HUES6 (cell line): ENCODE results near the gene TARP.

Experiments used
- H3K27ac ChIP-seq: 2 replicates; pipeline ENCODE4 v1.7.0; 2013; ENCODE audit warnings: low read depth, mild to moderate bottlenecking, low read length, inconsistent platforms
- H3K27me3 ChIP-seq: 2 replicates; pipeline ENCODE4 v1.6.1; 2013; ENCODE audit warnings: low read length; ENCODE audit not compliant: control insufficient read depth, insufficient read depth
- H3K36me3 ChIP-seq: 2 replicates; pipeline ENCODE4 v1.6.1; 2013; ENCODE audit warnings: low read length; ENCODE audit not compliant: control insufficient read depth, insufficient read depth
- H3K4me1 ChIP-seq: 2 replicates; pipeline ENCODE4 v1.6.1; 2013; ENCODE audit warnings: low read length; ENCODE audit not compliant: control insufficient read depth, insufficient read depth
- H3K4me3 ChIP-seq: 2 replicates; pipeline ENCODE4 v1.5.1; 2013; ENCODE audit warnings: low read depth, low read length
- H3K9ac ChIP-seq: one replicate; pipeline ENCODE4 v1.6.1; 2013; ENCODE audit warnings: mild to moderate bottlenecking, low read length
- H3K9me3 ChIP-seq: 2 replicates; pipeline ENCODE4 v1.6.1; 2013; ENCODE audit warnings: low read depth, low read length; ENCODE audit not compliant: control insufficient read depth, insufficient read depth

Gene TARP

DNA sequence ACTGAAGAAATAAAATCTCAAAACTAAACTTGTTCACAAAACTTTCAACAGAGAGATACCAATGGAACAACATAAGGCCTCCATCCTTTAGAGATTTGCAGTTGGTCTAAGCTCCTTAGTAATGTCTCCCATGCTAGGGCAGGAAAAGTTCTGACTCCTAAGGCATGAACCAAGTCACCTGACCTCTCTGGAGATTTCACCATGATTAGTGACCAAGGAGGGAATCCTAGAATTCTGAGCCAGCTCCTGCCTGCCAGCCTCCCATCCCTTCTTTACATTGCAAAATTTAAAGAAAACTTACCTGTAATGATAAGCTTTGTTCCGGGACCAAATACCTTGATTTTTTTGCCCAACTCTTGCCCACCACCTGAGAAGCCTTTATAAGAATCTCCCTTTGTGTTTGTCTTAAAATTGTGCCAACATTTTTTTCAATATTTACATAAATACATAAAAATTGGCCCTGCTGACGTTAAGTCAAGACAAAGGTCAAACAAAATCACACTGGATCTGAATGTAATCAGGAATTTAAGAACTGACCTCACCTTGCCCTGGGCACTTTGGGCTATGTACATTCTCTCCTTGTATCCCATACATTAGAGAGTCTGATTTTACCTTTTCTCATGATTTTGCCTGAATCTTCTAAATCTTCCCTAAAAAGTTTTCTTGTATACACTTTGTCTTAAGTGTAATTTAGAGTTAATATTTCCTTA is at the start of gene TARP:
Gene TARP, minus strand, starts transcription at position 351 of the 710 bp plus-strand sequence.
- no peak within 1 kb of the TSS for H3K4me3 ChIP-seq
- H3K4me1 ChIP-seq: 0 out of 2 replicates have a peak, but pooled peaks cover 2% of the 10 kb centered on the region
- H3K27me3 ChIP-seq: no peaks in the 10 kb centered on the region

DNA sequence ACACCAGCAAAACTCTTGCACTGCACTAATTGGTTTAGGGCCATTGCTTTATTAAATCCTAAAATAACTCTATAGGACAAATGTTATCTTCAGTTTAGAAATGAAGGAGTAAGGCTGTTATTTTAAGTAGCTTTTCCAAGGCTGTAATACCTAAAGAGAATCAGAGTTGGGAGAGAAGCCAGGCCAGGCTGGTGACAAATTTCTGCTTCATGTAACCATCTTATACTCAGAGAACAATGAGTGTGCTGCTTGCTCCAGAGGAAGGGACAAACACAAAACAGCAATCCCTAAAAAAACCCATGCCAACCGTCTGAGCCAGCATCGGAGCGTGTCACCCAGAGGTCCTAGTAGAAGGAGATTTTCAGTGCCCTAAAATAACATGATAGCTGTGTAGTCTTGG is 49.7 kb upstream of the TARP start:
- H3K27ac ChIP-seq: no peak overlapping the region

More for the DNA sequence above, at the start of gene TARP:
- H3K36me3 ChIP-seq: no peaks in the 10 kb centered on the region
- no peak within 1 kb of the TSS for H3K9ac ChIP-seq
- H3K9me3 ChIP-seq: no peaks in the 10 kb centered on the region
- H3K27ac ChIP-seq: no peak within 1 kb of the TSS

DNA sequence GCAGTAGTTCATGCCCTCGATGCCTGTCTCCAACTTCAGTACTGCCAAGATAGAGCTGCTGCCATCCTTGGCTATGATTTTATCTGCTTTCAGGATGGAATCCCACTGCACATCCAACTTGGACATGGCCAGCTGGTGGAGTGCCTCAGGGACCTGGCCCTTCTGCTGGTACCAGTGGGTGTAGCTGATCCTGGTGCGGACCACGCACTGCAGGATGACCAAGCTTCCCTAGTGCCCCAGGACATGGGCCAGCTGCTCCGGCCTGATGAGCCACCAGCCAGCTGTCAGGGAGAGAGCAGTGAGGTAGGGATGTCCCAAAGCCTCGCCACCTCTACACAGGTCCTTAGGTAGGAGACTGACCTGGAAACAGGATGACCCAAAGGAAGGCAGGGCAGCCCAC is 49.0 kb upstream of the TARP start:
- Histone ChIP-seq H3K9me3 (no peaks in the 10 kb centered on the region), H3K27me3 (no peaks in the 10 kb centered on the region), H3K4me3 (no peak overlapping the region), H3K36me3 (no peaks in the 10 kb centered on the region), H3K4me1 (peaks cover 27% of the 10 kb centered on the region), H3K27ac (no peak overlapping the region), H3K9ac (no peak overlapping the region)

More for the DNA sequence above, 49.7 kb upstream of the TARP start:
- Histone ChIP-seq H3K9ac (no peak overlapping the region), H3K27me3 (no peaks in the 10 kb centered on the region), H3K4me3 (no peak overlapping the region), H3K4me1 (peaks cover 27% of the 10 kb centered on the region), H3K9me3 (no peaks in the 10 kb centered on the region), H3K36me3 (no peaks in the 10 kb centered on the region)

DNA sequence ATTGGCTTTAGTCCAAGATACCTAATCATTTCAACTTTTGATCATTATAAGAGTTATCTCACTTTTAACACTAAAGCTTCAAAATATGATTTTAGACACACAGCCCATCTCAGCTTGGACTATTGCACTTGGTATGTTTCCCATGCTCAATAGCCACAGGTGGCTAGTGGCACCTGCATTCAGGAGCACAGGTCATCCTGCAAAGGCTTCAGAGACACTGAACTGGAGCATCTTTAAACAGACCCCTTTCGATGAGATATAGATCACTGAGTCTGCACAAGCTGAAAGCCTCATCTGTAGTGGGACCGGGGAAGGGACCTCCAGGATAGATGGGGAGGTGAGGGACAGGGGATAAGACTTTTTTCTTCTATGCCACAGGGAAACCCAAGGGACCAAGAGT is 48.5 kb upstream of the TARP start:
- Histone ChIP-seq H3K4me1 (peaks cover 24% of the 10 kb centered on the region), H3K27me3 (no peaks in the 10 kb centered on the region), H3K9me3 (no peaks in the 10 kb centered on the region), H3K9ac (no peak overlapping the region), H3K27ac (no peak overlapping the region), H3K36me3 (no peaks in the 10 kb centered on the region), H3K4me3 (no peak overlapping the region)

DNA sequence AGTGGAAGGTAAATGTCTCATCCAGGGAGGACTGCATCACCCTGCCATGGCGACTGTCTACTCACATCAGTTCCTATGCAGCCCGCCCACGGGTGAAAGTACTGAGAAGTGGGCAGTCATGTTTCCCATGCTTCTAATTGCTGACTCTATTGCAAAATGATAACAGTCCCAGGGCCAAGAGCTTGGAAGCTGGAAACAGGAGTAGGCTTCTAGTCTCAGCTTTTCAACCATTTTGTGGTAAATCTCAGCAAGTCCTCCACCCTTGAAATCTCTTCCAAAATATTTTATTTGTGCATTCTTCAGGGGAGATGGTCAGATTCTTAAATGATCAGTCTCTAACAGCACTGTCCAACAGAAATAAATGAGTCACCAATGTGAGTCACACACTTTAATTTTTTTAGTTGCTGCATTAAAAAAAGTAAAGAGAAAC is 48.1 kb upstream of the TARP start:
- Histone ChIP-seq H3K36me3 (no peaks in the 10 kb centered on the region), H3K4me3 (no peak overlapping the region), H3K4me1 (peaks cover 21% of the 10 kb centered on the region), H3K9ac (no peak overlapping the region), H3K9me3 (no peaks in the 10 kb centered on the region), H3K27ac (no peak overlapping the region), H3K27me3 (no peaks in the 10 kb centered on the region)

DNA sequence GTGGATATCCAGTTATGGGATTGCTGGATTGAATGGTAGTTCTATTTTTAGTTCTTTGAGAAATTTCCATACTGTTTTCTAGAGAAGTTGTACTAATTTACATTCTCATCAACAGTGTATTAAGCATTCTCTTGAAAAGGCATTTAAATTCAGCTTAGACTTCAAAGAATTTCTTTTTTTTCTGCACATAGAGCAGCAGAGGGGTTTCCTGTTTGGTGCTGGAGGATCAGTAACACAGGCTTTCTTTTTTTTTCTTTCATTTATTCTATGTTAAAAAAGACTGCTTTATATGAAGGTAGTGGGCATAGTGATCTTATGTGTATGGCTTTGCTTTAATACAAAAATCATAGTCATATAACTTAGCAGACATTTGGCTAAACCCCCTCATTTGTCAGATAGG is 47.6 kb upstream of the TARP start:
- Histone ChIP-seq H3K36me3 (no peaks in the 10 kb centered on the region), H3K27ac (no peak overlapping the region), H3K9ac (no peak overlapping the region), H3K4me1 (peaks cover 21% of the 10 kb centered on the region), H3K4me3 (no peak overlapping the region), H3K9me3 (no peaks in the 10 kb centered on the region), H3K27me3 (no peaks in the 10 kb centered on the region)

DNA sequence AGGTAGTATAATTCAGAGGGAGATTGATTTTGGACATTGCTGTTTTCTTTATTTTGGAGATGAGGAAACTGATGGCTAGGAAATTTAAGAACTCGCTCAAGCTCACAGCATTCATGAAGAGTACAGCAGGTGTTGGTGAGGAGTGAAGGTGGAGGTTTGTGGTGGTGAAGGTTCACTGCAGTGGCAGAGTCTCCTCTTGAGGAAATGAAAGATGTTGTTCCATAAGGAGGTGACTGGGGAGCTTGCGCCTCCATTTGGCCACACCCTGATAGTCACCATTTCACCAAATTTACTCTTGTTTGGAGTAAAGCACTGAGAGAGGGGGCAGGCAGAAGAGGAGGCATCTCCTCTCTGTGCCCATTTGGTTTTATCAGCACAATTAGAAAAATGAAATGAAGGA is 46.4 kb upstream of the TARP start:
- H3K9ac ChIP-seq: no peak overlapping the region
- no peaks in the 10 kb centered on the region for H3K36me3 ChIP-seq
- no peak overlapping the region for H3K4me3 ChIP-seq
- no peak overlapping the region for H3K27ac ChIP-seq
- H3K4me1 ChIP-seq: peaks cover 21% of the 10 kb centered on the region
- no peaks in the 10 kb centered on the region for H3K9me3 ChIP-seq
- no peaks in the 10 kb centered on the region for H3K27me3 ChIP-seq

DNA sequence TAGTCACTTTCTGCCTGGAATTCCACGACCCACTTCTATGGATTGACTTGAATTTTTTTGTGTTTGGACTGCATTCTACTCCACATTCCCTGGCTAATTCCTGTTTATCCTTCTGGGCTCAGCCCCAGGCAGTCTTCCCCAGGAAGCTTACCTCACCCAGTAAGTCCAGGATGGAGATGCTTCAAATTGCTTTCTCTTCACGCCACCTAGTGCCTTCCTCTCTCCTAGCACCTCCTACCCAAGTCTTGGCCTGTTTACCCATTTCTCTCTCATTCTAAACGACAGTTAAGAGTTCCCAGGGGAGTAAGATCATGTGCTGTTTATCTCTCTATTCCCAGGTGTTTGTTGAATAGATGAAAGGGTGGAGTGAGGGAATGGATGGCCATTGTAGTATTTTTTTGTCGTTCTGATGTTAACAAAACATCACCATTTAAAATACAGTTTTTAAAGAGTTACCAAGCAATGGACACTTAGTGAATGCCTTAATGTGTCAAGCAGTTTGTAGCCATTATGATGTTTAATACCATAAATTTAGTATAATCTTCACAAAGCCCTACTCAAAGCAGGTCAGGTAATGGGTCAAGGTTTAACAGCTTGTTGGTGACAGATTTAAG is 45.5 kb upstream of the TARP start:
- Histone ChIP-seq H3K9ac (no peak overlapping the region), H3K27ac (no peak overlapping the region), H3K9me3 (no peaks in the 10 kb centered on the region), H3K36me3 (no peaks in the 10 kb centered on the region), H3K4me1 (peaks cover 21% of the 10 kb centered on the region), H3K4me3 (no peak overlapping the region), H3K27me3 (no peaks in the 10 kb centered on the region)

DNA sequence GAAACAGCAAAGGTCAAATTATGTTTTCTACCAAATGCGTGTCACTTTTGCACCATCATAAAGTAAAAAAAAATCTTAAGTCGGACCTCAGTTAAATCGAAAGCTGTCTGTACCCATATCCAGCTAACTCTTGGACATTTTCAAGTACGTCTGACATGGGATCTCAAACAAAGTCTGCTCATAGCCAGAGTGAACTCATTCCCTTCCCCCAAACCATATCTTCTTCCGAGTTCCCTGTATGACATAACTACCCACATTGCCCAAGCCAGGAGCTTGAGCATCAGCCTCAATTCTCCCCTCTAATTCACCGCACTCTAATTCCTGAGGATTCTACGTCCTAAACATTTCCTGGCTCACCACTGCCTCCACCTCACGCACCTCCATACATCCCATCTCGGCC is 44.8 kb upstream of the TARP start:
- Histone ChIP-seq H3K4me3 (no peak overlapping the region), H3K4me1 (peaks cover 21% of the 10 kb centered on the region), H3K36me3 (no peaks in the 10 kb centered on the region), H3K9ac (no peak overlapping the region), H3K27ac (no peak overlapping the region), H3K27me3 (no peaks in the 10 kb centered on the region), H3K9me3 (no peaks in the 10 kb centered on the region)

DNA sequence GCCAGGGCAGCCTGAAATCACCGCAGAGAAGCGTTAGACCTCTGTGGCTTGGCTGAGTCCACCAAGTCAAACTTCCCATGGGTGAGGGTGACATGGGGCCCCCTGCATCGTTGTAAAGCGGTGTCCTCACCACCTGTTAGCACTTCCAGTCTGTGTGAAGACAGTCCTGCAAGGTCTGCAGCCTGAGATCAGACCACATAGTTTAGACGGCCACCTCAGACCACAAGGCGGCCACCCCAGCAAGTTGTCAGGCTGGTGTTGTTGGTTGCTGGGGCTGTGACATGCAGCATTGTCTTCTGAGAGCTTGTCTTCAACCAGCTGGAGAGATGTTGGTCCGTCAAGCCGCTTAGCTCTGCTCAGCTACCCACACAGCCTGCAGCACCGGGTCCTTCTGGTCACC is 44.1 kb upstream of the TARP start:
- no peaks in the 10 kb centered on the region for H3K27me3 ChIP-seq
- no peaks in the 10 kb centered on the region for H3K9me3 ChIP-seq
- H3K9ac ChIP-seq: no peak overlapping the region
- H3K27ac ChIP-seq: no peak overlapping the region
- H3K4me1 ChIP-seq: peaks cover 21% of the 10 kb centered on the region
- no peaks in the 10 kb centered on the region for H3K36me3 ChIP-seq
- no peak overlapping the region for H3K4me3 ChIP-seq

DNA sequence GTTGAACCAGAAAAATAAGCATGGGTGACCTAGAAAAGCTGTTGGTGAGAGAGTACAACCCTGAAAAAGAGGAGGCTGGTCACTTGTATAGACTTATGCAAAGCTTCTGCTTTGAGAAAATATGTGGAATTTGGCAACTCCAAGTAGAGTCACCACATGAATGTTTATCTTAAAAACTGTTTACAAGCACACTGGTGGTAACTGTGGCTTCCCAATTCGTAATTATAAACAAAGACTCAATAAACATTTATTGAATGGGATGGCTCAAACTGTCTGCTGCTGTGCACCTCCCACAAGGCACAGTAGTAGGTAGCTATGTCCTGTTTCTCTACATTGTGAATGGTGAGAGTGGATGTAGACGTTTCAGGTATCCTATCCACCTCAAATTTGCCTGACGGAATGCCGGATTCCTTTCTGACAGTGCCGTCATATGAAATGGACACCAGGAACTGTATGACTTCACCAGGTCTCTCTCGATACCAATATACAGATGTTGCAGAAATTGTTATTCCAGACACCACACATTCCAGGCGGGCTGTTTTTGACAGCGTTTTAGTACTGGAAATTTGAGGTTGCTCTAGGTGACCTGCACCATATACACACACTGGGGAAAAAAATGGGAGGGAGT is 43.4 kb upstream of the TARP start:
- H3K27ac ChIP-seq: no peak overlapping the region
- H3K4me3 ChIP-seq: no peak overlapping the region
- H3K27me3 ChIP-seq: no peaks in the 10 kb centered on the region
- no peaks in the 10 kb centered on the region for H3K36me3 ChIP-seq
- no peaks in the 10 kb centered on the region for H3K9me3 ChIP-seq
- H3K4me1 ChIP-seq: peaks cover 21% of the 10 kb centered on the region
- H3K9ac ChIP-seq: no peak overlapping the region
